HG03571 (cell line): ENCODE measurements around the gene C2CD4B.

Experiments
- ATAC-seq: cut with Tn5 transposase; IDR thresholded peaks from one replicate; pipeline ENCODE4 v1.9.1; 2021; ENCODE audit not compliant: unreplicated experiment

C2CD4B gene

DNA sequence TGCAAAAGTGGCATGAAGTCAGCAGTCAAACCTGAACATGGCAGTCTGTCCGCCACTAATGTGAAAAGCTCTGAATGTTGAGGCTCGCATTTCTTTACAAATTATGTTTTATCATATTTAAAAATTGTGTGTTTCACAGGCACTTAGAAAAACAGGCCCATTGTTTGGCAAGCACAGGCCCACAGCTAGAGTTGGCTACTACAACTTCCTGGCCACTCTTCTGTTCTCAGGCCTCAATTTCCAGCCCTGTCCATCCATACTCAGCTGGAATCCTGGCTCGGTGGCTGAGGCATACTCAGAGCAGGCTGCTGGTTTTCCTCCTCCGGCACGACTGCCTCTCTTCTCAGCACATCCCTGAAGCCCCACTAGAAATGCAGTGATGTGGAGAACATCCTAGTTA lies 44.3 kb downstream of the C2CD4B start:
- no peak for ATAC-seq

- no peak for ATAC-seq
Observed at GRCh38 chr15:62119874-62120273, 45.2 kb downstream of the C2CD4B start.

GRCh38 chr15:62119227-62119864 lies 45.7 kb downstream of the C2CD4B start:
- ATAC-seq: no peak

DNA sequence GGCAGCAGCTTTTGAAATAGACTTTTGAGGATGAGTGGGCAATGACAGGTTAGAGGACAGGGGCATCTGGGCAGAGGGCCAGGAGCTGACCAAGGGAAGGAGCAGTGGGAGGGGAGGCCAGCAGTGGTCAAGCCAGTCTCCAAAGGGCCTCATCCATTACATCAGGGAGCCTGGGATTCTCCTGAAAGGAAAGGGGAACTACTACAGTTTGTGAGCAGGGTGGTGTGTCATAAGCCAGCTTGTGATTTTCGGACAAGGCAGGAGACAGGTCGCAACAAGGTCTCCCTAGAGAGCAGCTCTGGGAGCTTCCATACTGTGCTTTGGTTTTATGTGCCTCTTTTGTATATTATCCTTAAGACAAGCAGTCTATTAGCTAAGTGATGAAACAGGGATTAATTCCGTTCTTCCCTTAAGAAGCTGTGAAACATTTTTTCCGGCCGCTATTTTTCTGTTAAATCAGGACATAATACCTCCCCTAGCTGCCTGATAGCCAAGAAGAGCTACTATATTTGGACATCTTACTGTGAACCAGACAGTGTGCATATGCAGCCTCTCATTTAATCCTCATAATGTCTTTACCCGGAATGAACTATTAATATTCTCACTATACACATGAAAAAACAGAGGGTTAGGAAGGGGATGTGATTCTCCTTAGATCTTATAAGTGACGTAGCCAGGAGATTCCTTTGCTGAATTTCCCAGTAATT lies 46.4 kb downstream of the C2CD4B start:
- no peak for ATAC-seq

DNA sequence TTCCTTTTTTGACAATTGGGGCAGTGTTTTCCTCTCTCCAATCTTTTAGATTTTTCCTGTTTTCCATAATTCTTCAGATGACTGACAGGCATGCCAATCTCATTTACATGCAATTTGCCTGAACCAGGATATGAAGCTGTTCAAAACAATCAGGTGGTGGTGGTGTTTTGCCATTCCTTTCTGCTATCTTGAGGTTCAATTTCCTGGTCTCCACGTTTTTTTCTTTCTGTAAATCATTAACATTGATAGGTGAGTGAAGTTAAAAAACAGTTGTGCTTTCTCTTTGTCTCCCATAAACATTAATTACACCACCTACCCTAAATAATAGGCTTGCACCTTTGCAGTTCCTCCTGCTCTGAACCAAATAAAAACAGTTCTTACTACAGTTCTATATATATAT lies 49.2 kb downstream of the C2CD4B start:
- ATAC-seq: no peak
